HepG2 (cell line): ENCODE data around the gene NKAIN4. TPM values are rescaled to one million over a fixed set of nuclear protein-coding genes. Genes with fewer than 3 reads are reported as not detected.

Experiments
- ATF7-NPFF ChIP-seq: sonication (generic); formaldehyde crosslinking; IDR thresholded peaks from 2 replicates; pipeline ENCODE4 v1.8.1; 2023; ENCODE audit warnings: mild to moderate bottlenecking, low read depth, missing genetic modification reagents, moderate library complexity
- GABPB1 ChIP-seq: IDR thresholded peaks from 2 replicates; pipeline ENCODE4 v1.6.1; 2016; ENCODE audit warnings: mild to moderate bottlenecking, missing genetic modification reagents, moderate library complexity, missing compliant biosample characterization
- HDAC6 ChIP-seq: fragments of 200-600 bp; sonication (generic); IDR thresholded peaks from 2 replicates; pipeline ENCODE4 v1.7.0; 2017; ENCODE audit warnings: mild to moderate bottlenecking, antibody characterized with exemption, low read length, low read depth
- MEF2D ChIP-seq: sonication (generic); formaldehyde crosslinking; IDR thresholded peaks from 2 replicates; pipeline ENCODE4 v1.5.1; 2020; ENCODE audit warnings: mild to moderate bottlenecking, missing genetic modification reagents
- MEIS1 ChIP-seq: sonication (generic); formaldehyde crosslinking; IDR thresholded peaks from 2 replicates; pipeline ENCODE4 v1.9.0; 2021; ENCODE audit warnings: mild to moderate bottlenecking, missing genetic modification reagents, moderate library complexity, borderline replicate concordance
- RFX1 ChIP-seq: fragments of 450-650 bp; IDR thresholded peaks from 2 replicates; pipeline ENCODE4 v1.6.1; 2017
- SMAD1 ChIP-seq: sonication (generic); formaldehyde crosslinking; IDR thresholded peaks from 2 replicates; pipeline ENCODE4 v1.4.0; 2020; ENCODE audit warnings: missing genetic modification reagents, low read depth, mild to moderate bottlenecking, borderline replicate concordance
- TRIM24 ChIP-seq: sonication (generic); formaldehyde crosslinking; IDR thresholded peaks from 2 replicates; pipeline ENCODE4 v1.8.0; 2022; ENCODE audit warnings: mild to moderate bottlenecking, missing genetic modification reagents
- ZFX ChIP-seq: sonication (generic); formaldehyde crosslinking; IDR thresholded peaks from 2 replicates; pipeline ENCODE4 v1.4.0; 2020; ENCODE audit warnings: mild to moderate bottlenecking, low read depth, missing genetic modification reagents, moderate library complexity
- ZFYVE20 ChIP-seq: sonication (generic); formaldehyde crosslinking; IDR thresholded peaks from 2 replicates; pipeline ENCODE4 v1.8.0; 2023; ENCODE audit warnings: low read depth, mild to moderate bottlenecking, moderate library complexity, missing genetic modification reagents, borderline replicate concordance
- ZNF138 ChIP-seq: sonication (generic); formaldehyde crosslinking; IDR thresholded peaks from 2 replicates; pipeline ENCODE4 v1.5.0; 2020; ENCODE audit warnings: mild to moderate bottlenecking, low read depth, missing genetic modification reagents
- ZNF256 ChIP-seq: sonication (generic); formaldehyde crosslinking; conservative IDR thresholded peaks from 2 replicates; pipeline ENCODE4 v1.4.0; 2020; ENCODE audit warnings: missing genetic modification reagents
- ZNF329 ChIP-seq: sonication (generic); formaldehyde crosslinking; IDR thresholded peaks from 2 replicates; pipeline ENCODE4 v1.9.0; 2021; ENCODE audit warnings: low read depth, mild to moderate bottlenecking, missing genetic modification reagents
- ZNF331 ChIP-seq: sonication (generic); formaldehyde crosslinking; IDR thresholded peaks from 2 replicates; pipeline ENCODE4 v1.4.0; 2020; ENCODE audit warnings: missing genetic modification reagents
- ZNF552 ChIP-seq: sonication (generic); formaldehyde crosslinking; IDR thresholded peaks from 2 replicates; pipeline ENCODE4 v1.9.0; 2022; ENCODE audit warnings: missing genetic modification reagents, mild to moderate bottlenecking, borderline replicate concordance
- ZNF670 ChIP-seq: sonication (generic); formaldehyde crosslinking; IDR thresholded peaks from 2 replicates; pipeline ENCODE4 v1.8.0; 2022; ENCODE audit warnings: mild to moderate bottlenecking, missing genetic modification reagents, borderline replicate concordance
- ZNF879 ChIP-seq: sonication (generic); formaldehyde crosslinking; IDR thresholded peaks from 2 replicates; pipeline ENCODE4 v1.8.1; 2023; ENCODE audit warnings: missing genetic modification reagents
- polyA plus RNA-seq, 8 experiments: library from polyadenylated mRNA; depleted of rRNA in 3 of 8; stranded (reverse) in 7 of 8; unstranded in 1 of 8; fragments of >200 nt; fragmentation: Illumina TruSeq in 4 of 8; extraction: Trizol in 4 of 8; gene quantifications; 2 replicates each; pipeline versions ENCODE4 v1.2.1 to v1.2.3, GENCODE V29; 2011 to 2016; ENCODE audit warnings: low read depth in 4 of 8, missing spikeins in 1 of 8, mixed read lengths in 1 of 8; ENCODE audit not compliant: insufficient read depth in 1 of 8
- total RNA-seq, 5 experiments: library from RNA; depleted of rRNA; stranded (reverse); fragments of >200 nt; fragmentation: Illumina TruSeq; extraction: Trizol; gene quantifications; 2 replicates each; pipeline ENCODE4 v1.2.3, GENCODE V29; 2016; ENCODE audit warnings: low read depth in 1 of 5
- TF ChIP-seq, protein P1 (sequence below): sonication (generic); formaldehyde crosslinking; IDR thresholded peaks from 2 replicates; pipeline ENCODE4 v1.8.1; 2023; ENCODE audit warnings: mild to moderate bottlenecking, moderate library complexity, missing genetic modification reagents
- TF ChIP-seq, protein P2 (sequence below): sonication (generic); formaldehyde crosslinking; IDR thresholded peaks from 2 replicates; pipeline ENCODE4 v1.8.0; 2022; ENCODE audit warnings: missing genetic modification reagents, mild to moderate bottlenecking, inconsistent platforms, borderline replicate concordance
- TF ChIP-seq, protein P3 (sequence below): sonication (generic); formaldehyde crosslinking; IDR thresholded peaks from 2 replicates; pipeline ENCODE4 v1.4.0; 2020; ENCODE audit warnings: low read depth, mild to moderate bottlenecking, missing genetic modification reagents
- TF ChIP-seq, protein P4 (sequence below): sonication (generic); formaldehyde crosslinking; IDR thresholded peaks from 2 replicates; pipeline ENCODE4 v1.4.0; 2020; ENCODE audit warnings: missing genetic modification reagents, low read depth, mild to moderate bottlenecking, borderline replicate concordance
- TF ChIP-seq, protein P5 (sequence below): sonication (generic); formaldehyde crosslinking; IDR thresholded peaks from 2 replicates; pipeline ENCODE4 v1.5.0; 2020; ENCODE audit warnings: missing genetic modification reagents

The NKAIN4 gene
- total and polyA plus RNA-seq, 2 of the 13 experiments (the other 11 are each of a cell fraction or from before 2014, with no cell fraction given), result not detected

DNA sequence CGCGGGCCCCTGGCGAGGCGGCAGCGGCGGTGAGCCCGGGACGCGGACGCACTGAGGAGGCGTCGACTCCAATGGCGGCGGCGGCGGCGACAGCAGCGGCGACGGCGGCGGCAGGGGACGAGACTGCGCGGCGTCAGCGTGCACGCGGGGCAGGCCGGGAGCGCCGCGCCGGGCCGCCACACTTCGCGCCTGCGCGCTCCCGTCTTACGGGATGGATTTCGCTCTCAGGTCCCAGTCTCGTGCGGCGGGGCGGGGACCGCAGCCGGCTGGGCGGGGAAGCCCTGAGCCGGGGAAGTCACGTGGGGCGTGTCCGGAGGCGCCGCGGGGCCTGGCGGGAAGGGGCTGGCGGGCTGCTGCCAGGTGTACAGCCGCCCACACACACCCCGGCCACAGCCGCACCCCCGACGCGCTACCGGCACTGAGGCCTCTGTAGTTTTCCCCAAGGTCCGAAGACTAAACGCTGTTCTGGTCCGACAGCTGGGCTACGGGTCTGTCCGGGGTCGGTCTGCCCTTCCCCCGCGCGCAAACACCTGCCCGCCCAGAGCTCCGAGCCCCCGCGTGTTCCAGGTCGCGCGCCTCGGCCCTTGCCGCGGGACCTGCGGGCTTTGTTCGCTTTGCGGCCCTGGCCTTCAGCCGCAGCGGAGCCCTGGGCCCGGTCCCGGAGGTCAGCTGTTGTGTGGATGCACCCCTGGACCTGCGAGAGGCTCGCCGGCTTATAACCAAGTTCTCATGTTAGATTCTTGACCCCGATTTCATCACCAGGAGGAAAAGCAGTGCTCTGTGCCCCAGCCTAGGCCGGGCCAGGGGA, 38.0 kb downstream of the NKAIN4 start, which contains the start of gene YTHDF1 (continued):
- TF ChIP-seq, protein P1, sequence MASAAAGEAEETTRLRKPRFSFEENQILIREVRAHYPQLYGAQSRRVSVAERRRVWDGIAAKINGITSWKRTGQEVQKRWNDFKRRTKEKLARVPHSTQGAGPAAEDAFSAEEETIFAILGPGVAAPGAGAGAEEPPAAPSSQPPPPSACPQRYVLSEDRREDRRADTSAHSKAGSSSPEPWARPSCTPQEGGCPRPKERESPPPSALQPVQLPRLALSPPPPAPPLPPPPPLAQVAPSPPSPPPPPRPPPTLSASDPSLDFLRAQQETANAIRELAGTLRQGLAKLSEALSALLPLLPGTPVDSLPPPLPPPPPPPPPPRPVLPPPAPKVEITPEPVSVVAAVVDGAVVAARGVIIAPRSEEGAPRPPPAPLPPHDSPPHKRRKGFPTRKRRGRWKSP (CRISPR knock-in tag), result peak; percentile 92; the same call in 1 of the 2 replicates
- TF ChIP-seq, protein P2, sequence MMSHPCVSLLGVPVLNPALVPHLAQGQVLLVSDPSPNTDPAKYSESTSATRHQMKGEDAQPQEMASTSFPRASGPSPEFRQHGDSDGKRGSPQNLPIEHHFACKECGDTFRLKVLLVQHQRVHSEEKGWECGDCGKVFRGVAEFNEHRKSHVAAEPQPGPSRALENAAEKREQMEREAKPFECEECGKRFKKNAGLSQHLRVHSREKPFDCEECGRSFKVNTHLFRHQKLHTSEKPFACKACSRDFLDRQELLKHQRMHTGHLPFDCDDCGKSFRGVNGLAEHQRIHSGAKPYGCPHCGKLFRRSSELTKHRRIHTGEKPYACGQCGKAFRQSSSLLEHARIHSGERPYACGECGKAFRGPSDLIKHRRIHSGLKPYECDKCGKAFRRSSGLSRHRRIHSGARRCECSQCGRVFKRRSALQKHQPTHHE (CRISPR knock-in tag), result peak; percentile 98
- TF ChIP-seq HDAC6 (no peak), ZNF552 (CRISPR knock-in tag) (peak; percentile 86; the same call in 1 of the 2 replicates), MEF2D (CRISPR knock-in tag) (no peak; the same call in none of the 2 replicates), ZNF670 (CRISPR knock-in tag) (no peak), TRIM24 (CRISPR knock-in tag) (peak; percentile 22; the same call in 1 of the 2 replicates), SMAD1 (CRISPR knock-in tag) (peak; percentile 75; the same call in 1 of the 2 replicates), MEIS1 (CRISPR knock-in tag) (peak; percentile 98), ZFYVE20 (CRISPR knock-in tag) (no peak), ZNF256 (peak; percentile 96), ZNF331 (CRISPR knock-in tag) (peak; percentile 82), ZNF329 (CRISPR knock-in tag) (peak; percentile 72; the same call in 1 of the 2 replicates), ATF7-NPFF (peak; percentile 89), ZNF138 (CRISPR knock-in tag) (peak; percentile 96; the same call in 1 of the 2 replicates), GABPB1 (peak; percentile 86), ZFX (CRISPR knock-in tag) (peak; percentile 91), RFX1 (no peak), ZNF879 (0 out of 2 replicates have a peak, but pooled peaks have one; percentile 84)
- TF ChIP-seq, protein P3, sequence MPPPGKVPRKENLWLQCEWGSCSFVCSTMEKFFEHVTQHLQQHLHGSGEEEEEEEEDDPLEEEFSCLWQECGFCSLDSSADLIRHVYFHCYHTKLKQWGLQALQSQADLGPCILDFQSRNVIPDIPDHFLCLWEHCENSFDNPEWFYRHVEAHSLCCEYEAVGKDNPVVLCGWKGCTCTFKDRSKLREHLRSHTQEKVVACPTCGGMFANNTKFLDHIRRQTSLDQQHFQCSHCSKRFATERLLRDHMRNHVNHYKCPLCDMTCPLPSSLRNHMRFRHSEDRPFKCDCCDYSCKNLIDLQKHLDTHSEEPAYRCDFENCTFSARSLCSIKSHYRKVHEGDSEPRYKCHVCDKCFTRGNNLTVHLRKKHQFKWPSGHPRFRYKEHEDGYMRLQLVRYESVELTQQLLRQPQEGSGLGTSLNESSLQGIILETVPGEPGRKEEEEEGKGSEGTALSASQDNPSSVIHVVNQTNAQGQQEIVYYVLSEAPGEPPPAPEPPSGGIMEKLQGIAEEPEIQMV (CRISPR knock-in tag), result peak; percentile 95
- TF ChIP-seq, protein P4, sequence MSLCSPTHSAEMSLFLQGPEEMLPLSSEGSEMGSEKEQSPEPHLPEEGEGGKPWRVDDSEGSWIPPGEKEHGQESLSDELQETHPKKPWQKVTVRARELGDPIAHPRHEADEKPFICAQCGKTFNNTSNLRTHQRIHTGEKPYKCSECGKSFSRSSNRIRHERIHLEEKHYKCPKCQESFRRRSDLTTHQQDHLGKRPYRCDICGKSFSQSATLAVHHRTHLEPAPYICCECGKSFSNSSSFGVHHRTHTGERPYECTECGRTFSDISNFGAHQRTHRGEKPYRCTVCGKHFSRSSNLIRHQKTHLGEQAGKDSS (CRISPR knock-in tag), result peak; percentile 97
- TF ChIP-seq, protein P5, sequence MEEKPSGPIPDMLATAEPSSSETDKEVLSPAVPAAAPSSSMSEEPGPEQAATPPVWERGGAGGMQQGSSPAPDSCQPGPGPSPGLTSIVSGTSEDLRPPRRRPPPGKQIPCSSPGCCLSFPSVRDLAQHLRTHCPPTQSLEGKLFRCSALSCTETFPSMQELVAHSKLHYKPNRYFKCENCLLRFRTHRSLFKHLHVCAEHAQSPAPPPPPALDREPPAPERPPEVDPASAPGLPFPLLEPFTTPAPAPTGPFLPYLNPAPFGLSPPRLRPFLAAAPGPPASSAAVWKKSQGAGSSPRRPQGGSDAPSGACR (CRISPR knock-in tag), result peak; percentile 95
